ENCODE measurements around the gene KCNJ14.

The KCNJ14 gene

DNA sequence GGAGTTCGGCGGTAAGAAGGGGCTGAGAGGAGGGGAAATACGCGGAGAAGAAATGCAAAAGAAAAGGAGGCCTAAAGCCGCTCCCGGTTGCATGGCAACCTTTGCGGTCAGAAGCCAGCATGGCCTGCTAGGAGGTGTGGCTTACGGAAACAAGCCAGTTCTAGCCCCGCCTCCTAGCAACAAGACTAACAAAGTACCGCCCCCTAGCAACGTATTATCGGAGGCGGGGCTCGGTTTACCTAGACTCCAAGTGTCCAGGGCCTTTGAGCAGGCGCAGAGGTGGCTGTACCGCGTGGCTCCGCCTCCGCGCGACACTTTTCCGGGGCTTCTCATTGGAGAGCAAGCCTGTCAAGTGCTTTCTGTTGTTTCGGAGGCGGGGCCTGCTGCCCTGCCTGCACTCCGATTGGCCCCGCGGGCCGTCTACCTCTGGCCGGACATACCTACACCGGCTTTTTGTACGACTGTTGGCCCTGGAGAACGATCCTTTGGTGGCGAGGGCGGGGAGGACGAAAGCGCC lies 13.5 kb downstream of the KCNJ14 start:
- peak overlapping the region; percentile 82 for H3K4me3 ChIP-seq (ENCODE audit: low read depth, low read length)
- DNase-seq (ENCODE audit: low read depth) = peak; percentile 99

DNA sequence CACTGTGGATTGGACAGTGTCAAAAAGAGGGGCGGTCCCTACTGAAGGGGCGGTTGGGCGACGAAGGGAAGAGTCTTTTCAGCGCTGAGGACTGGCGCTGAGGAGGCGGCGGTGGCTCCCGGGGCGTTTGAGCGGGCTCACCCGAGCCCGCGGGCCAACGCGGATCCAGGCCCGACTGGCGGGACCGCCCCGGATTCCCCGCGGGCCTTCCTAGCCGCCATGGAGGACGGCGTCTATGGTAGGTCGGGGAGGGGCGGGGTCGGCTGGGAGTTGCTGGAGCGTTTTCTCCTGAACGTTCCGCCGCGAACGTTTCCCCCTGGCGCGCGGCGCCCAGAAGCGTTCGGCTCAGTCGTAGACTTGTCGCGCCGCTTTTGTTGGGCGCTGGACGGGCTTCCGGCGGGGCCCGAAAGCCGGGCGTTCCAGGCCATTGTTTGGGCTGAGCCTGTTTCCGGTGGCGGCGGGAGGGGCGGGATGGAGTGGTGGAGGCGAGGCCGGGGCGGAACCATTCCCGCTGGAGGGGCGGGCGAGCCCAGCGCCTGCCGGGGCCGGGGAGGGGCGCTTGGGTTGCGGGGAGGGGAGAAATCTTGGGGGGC lies 14.0 kb downstream of the KCNJ14 start, which contains the start of gene CYTH2:
TSS of gene CYTH2 (plus strand) at position 81 of the 593 bp plus-strand sequence. CDS start at position 220, 139 bp downstream.
- no peak for DNase-seq (ENCODE audit: low read depth)
- peak within 1 kb of the TSS; percentile 82 for H3K4me3 ChIP-seq (ENCODE audit: low read depth, low read length)

DNA sequence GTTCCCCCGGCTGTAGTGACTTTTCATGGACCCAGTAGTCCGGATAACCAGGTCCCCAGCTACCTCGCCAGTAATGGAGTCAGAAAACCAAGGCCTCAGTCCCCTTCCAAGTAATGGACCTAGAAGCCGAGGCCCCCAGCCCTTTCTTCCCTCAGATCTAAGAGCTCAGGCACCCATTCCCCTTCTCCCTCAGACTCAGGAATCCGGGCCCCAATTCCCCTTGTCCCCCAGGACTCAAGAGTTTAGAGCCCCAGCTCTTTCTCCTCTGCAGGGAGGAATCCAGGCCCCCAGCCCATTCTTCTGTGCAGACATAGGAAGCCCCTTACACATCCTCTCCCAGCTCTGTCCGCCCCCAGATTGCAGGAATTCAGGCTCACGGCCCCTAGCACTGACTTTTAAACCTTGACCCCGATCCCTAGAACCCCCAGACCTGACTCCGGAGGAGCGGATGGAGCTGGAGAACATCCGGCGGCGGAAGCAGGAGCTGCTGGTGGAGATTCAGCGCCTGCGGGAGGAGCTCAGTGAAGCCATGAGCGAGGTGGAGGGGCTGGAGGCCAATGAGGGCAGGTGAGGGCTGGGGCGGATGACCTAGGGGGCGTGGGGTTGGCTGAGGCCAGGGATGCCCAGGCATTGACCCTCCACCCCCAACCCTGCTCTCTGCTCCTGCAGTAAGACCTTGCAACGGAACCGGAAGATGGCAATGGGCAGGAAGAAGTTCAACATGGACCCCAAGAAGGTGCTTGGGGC lies 14.7 kb downstream of the KCNJ14 start:
- no peak for DNase-seq (ENCODE audit: low read depth)
- peak overlapping the region; percentile 82 for H3K4me3 ChIP-seq (ENCODE audit: low read depth, low read length)

DNA sequence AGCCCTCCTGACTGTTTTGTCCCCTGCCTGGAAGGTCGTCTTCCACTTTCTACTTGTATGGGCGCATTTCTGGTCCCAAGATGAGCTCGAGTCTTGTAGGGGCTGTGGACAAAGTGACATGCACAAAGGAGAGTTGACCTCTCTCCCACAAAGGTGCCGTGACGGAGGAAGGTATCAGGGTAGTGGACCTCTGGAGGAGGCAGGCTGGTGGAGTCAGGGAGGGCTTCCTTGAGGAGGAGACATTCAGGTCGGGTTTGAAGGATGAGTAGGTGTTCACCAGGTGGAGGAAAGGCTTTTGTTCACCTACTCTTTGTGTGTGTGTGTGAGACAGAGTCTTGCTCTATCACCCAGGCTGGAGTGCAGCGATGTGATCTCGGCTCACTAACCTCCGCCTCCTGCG lies 15.5 kb downstream of the KCNJ14 start:
- H3K4me3 ChIP-seq (ENCODE audit: low read depth, low read length) = no peak overlapping the region
- DNase-seq (ENCODE audit: low read depth) = no peak

DNA sequence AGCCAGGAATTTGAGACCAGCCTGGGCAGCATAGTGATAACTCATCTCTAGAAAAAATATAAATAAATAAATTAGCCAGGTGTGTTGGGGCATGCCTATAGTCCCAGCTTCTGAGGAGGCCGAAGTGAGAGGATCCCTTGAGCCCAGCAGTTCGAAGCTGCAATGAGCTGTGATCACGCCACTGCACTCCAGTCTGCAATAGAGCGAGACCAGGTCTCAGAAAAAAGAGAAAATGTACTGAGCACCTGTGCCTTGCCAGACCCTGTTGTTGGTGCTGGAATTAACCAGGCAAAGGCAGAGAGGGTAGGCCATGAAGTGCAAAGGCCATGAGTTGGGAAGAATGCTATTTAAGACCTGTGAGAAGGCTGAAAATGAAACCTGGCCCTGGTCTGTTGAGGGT lies 16.5 kb downstream of the KCNJ14 start:
- no peak overlapping the region for H3K4me3 ChIP-seq (ENCODE audit: low read depth, low read length)
- no peak for DNase-seq (ENCODE audit: low read depth)

DNA sequence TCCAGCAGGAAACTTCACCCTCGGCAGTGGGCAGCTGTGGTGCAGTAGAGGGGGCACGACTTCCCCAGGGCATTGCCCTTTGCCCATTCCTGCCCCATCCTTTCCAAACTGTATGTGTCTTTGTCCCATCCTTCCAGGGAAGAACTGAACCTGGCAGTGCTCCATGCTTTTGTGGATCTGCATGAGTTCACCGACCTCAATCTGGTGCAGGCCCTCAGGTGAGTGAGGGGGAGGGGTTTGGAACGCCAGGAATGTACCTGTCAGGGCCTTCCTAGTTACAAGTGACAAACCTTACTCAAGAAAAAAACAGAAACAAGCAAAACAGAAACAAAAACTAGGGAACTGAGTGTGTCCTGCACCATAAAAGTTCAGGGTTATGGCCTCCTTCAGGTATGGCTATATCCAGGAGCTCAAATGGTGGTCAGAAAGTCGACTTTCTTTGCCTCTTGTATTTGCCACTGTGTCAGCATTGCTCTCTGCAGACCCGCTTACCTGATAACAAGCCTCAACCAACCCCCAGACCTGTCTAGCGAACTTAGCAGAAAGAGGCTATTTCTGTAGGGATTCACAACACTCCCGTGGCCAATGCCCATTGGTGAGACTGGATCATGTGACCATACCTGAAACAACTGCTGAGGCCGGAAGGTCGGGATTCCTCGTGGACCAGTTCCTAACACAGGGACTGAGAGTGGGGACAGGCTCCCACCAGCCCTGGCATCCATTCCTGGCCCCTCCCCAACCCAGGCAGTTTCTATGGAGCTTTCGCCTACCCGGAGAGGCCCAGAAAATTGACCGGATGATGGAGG lies 18.0 kb downstream of the KCNJ14 start:
- H3K4me3 ChIP-seq (ENCODE audit: low read depth, low read length) = no peak overlapping the region
- DNase-seq (ENCODE audit: low read depth) = no peak

DNA sequence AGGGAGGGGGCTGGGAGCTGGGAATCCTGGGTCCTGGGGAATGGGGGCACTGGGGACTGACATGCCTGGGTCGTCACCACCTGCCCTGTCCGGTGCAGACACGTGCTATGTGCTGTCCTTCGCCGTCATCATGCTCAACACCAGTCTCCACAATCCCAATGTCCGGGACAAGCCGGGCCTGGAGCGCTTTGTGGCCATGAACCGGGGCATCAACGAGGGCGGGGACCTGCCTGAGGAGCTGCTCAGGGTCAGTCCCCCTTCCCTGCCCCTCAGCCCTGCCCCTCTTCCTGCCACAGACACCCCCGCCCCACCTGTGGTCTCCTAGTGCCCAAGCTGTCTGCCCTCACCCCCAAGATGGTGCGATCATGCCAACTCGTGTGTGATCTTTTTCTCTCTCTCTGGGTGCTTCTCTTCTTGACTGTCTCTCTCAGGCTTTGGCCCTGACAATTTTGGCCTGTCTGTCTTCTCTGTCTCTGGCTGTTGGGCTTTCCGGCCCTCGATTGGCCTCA lies 18.8 kb downstream of the KCNJ14 start:
- no peak for DNase-seq (ENCODE audit: low read depth)

DNA sequence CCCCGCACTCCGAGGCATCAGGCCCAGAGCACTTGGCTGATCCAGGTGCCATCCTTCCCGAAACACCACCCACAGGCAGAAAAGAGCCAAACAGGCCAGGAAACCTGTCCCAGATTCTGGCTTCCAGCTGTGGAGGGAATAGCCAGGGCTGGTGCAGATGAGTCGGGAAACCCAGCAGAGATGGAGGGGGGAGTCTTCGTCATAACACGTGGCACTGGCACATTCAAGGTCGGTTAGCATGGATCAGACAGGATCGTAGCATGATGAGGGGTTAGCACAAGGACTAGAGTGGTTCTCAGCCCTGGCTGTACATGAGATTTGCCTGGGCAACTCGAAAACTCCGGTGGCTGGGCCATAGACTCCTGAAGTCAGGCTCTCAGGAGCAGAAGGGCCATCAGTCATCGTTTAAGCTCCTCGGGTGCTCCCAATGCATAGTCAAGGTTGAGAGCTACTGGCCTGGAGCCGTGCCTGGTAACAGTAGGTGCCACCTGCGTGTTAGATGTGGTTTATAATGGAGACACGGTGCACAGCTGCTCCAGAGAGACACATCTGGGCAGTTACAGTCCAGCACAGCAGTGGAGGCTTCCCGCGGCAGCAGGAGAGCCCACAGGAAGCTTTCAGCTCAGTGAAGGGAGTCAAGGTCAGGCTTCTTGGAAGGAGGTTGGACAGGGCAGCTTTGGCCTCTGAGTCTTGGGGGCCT lies 20.1 kb downstream of the KCNJ14 start:
- DNase-seq (ENCODE audit: low read depth) = no peak
- H3K4me3 ChIP-seq (ENCODE audit: low read depth, low read length) = no peak overlapping the region

More for the DNA sequence above, 18.8 kb downstream of the KCNJ14 start:
- no peak overlapping the region for H3K4me3 ChIP-seq (ENCODE audit: low read depth, low read length)

DNA sequence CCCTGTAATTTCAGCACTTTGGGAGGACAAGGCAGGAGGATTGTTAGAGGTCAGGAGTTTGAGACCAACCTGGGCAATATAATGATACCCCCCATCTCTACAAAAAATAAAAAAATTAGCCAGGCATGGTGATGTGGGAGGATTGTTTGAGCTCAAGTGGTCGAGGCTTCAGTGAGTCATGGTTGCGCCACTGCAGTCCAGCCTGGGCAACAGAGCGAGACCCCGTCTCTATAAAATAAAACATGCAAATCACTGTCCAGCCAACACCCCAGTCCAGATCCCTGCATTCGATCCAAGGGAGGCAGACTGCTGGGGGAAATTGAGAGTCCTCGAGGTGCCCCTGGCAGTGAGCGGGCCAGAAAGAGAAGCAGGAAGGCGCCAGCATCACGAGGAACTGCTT lies 20.8 kb downstream of the KCNJ14 start:
- H3K4me3 ChIP-seq (ENCODE audit: low read depth, low read length) = no peak overlapping the region
- DNase-seq (ENCODE audit: low read depth) = no peak

DNA sequence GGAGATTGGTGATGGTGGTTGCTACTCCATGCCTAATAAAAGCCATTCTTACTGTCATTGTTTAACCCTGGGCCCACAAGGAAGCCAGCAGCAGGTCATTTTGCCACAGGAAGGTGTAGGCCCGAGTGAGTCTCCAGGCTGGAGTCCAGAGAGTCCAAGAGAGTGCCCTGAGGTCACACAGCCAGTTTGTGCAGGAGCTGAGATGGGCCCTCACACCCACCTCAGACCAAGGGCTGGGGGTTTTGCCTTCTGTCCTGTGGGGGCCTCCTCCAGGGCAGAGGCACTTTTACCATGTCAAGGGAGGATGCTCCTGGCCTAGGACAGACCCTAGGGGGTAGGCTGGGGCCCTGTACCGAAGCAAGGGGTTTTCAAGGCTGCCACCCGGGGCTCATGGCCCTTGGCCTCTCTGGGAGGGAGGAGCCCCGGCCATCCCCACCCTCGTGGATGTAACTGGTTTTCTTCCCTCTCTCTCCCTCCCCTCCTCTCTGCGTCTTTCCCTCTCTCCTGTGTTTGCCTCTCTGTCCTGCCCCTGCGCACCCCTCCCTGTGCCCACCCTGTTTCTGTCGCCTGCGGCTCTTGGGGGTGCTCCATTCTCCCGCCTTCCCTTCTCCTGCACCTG lies 21.8 kb downstream of the KCNJ14 start:
- no peak overlapping the region for H3K4me3 ChIP-seq (ENCODE audit: low read depth, low read length)
- DNase-seq (ENCODE audit: low read depth) = no peak

DNA sequence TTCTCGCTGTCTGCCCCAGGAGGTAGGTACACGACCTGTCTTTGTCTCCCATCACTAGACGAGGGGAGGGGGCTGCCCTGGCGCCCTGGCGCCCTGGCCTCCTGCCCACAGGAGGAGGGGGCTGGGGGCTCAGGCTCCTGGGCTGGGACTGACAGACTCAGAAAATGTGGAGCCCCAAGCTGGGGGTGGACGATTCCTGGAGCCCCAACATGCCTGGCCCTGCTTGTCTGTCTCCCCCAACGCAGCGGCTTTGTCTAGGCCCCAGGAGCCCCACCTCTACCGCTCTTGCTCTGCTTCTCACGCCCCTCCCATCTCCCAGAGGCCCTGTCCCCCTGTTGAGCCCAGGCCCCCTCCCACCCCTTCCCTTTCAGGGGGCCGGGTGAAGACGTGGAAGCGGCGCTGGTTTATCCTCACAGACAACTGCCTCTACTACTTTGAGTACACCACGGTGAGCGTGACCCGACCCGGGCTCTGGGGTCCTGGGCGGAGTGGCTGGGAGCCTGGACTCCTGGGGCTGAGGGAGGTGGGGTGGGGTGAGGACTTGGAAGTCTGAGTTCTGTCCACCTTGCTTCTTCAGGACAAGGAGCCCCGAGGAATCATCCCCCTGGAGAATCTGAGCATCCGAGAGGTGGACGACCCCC lies 22.4 kb downstream of the KCNJ14 start:
- no peak overlapping the region for H3K4me3 ChIP-seq (ENCODE audit: low read depth, low read length)
- DNase-seq (ENCODE audit: low read depth) = no peak

DNA sequence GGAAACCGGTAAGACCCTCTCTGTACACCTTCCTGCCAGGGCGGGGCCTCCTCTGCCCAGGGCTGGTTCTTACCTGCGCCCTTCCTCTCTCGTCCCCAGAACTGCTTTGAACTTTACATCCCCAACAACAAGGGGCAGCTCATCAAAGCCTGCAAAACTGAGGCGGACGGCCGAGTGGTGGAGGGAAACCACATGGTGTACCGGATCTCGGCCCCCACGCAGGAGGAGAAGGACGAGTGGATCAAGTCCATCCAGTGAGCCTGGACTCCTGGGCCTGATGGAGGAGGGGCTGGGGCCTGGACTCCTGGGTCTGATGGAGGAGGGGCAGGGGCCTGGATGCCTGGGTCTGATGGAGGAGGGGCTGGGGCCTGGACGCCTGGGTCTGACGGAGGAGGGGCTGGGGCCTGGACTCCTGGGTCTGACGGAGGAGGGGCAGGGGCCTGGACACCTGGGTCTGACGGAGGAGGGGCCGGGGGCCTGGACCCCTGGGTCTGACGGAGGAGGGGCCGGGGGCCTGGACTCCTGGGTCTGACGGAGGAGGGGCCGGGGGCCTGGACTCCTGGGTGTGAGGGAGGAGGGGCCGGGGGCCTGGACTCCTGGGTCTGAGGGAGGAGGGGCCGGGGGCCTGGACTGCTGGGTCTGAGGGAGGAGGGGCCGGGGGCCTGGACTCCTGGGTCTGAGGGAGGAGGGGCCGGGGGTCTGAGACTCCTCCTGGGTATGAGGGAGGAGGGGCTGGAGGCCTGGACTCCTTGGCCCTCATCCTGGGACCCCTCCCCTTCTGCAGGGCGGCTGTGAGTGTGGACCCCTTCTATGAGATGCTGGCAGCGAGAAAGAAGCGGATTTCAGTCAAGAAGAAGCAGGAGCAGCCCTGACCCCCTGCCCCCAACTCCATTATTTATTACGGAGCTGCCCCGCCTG lies 23.2 kb downstream of the KCNJ14 start:
- no peak for DNase-seq (ENCODE audit: low read depth)
- H3K4me3 ChIP-seq (ENCODE audit: low read depth, low read length) = no peak overlapping the region

DNA sequence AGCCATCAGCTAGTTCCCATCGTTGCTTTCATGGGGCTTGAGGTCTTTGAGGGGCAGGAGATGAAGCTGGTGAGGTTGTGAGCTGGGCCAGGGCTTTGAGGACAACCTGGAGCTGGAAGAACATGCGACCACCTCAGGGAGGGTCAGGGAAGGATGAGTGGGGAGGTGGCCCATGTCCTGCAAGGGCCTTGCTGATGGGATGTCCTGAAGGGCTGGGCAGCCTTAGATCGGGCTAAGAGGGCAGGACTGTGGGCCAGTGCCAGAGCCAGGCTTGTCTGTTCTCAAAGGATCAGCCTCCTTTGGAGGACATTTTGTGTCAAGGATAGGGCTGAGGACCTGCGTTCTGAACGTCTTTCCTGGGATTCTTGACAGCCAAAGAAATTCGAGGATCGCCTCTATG lies 24.3 kb downstream of the KCNJ14 start:
- no peak for DNase-seq (ENCODE audit: low read depth)
- no peak overlapping the region for H3K4me3 ChIP-seq (ENCODE audit: low read depth, low read length)

DNA sequence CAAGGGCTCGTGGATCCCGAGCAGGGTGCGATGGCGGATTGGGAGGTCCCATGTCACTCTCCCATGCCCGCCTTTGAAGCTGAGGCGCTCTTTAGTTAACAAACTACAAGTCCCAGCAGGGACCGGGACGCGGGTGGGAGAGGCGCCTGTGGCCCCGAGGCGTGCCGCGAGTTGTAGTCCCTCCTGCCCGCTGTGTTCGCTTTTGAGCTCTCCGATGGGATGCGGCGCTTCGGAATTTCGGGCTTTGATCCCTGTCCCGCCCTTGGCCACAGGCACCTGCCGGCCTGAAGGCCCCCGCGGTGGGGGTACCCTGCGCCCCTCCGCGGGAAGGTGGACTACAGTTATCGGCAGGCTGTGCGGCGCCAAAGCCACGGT lies 24.8 kb downstream of the KCNJ14 start:
- H3K4me3 ChIP-seq (ENCODE audit: low read depth, low read length) = peak overlapping the region; percentile 40
- DNase-seq (ENCODE audit: low read depth) = no peak

DNA sequence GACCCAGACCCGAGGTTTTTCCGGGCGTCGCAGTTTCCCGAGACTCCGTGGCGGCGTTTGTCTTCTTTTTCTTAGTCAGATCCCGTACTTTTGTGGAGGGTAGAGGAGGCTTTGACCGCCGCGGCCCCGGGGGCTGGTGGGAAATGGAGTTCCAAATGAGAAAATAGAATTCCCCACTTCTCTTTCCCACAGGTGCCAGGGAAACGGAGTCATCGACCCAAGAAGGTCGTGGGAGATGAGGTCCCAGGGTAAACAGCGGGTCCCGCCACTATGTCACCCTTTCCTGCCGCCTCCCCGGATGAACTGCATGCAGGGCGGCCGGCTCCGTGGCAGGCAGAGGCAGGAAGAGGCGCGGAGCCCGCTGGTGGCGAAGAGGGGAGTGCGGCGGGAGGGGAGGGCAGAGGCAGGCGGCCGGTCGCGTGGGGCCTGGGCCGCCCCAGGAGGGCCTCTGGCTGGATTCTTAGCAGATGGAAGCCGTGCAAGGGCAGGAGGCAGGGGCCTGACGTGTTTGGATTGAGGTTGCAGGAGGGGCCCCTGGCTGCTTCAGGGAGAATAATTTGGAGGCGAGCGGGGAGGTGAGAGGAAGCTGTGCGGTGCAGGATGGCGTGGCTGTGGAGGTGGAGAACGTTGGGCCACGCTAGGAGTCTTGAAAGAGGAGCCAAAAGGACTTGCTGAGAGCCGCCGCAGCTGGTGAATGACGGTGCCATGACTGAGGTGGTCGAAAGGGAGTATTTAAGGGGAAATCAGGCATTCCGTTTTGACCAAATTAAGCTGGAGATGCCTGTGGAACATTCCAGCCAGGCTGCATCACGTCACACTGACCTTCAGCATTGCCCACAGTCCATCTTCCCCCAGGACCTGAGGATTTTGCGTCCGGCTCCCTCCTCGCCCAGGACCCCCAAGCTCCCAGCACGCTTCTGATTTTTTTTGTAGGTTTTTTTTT lies 25.5 kb downstream of the KCNJ14 start:
- peak overlapping the region; percentile 40 for H3K4me3 ChIP-seq (ENCODE audit: low read depth, low read length)
- DNase-seq (ENCODE audit: low read depth) = no peak

DNA sequence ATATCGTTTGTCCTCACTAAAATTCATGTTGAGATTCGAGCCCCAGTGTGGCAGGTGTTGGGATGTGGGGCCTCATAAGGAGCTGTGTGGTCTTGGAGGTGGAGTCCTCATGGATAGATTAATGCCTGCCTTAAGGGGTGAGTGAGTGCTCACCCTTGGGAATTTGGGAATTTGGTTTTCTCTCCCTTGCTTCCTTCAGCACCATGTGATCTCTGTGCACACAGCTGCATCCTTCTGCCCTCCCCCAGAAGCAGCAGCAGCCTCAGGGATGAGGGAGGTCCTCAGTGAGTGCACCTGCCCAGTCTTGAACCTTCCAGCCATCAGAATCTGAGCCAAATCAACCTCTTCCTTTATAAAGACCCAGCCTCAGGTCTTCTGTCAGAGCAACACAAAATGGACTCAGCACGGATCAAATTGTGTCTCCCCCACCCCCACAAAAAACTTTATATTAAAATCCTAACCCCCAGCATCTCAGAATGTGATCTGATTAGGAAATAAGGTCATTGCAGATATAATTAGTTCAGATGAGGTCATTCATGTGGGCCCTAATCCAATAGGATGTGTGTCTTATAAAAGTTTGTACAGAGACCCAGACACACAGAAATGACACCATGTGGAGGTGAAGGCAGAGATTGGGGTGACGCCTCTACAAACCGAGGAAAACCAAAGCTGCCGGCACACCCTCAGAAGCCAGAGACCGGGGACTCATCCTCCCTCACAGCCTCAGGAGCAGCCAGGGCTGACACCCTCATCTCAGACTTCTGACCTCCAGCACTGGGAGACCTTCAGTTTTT lies 26.7 kb downstream of the KCNJ14 start:
- DNase-seq (ENCODE audit: low read depth) = no peak
- H3K4me3 ChIP-seq (ENCODE audit: low read depth, low read length) = no peak overlapping the region

All from skeletal muscle cell (primary cell).